NCI-H1105 (cell line): Measurements from ENCODE around the gene C4orf36.

ENCODE experiments used
- DNase-seq: peaks from one replicate; lab custom pipeline; 2025; lab: John Stamatoyannopoulos, UW

C4orf36 gene

DNA sequence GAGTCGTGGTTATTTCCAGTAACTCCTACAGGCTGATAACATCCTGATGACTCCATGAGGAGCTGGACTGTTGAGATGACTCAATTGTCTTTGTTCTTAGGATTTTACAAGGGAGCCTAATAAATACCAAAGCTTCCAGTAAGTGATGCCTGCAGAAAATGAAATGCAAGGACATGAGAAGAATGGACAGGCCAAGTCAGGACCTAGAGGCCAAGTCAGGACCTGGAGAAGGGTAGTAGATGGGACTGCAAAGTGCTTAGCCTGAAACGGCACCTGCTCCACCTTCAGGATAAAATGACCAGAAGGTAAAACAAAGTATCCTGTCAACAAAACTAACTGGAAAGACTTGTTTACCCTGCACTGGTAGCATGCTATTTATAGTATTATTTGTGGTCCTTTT, 36.6 kb downstream of the C4orf36 start:
- DNase-seq, result no peak

DNA sequence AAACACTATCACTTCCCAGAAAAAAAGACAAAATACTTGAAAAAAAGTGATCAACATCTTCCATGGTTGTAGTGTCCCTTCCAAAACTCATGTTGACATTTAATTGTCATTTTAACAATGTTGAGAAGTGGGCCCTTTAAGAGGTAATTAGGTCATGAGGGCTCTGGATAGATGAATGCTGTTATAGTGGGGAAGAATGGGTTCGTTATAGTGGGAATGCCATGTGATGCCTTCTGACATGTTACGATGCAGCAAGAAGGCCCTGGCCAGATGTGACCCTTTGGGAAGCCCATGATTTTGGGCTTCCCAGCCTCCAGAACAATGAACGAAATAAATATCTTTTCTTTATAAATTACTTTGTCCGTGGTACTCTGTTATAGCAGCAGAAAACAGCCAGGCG, 39.0 kb downstream of the C4orf36 start:
- no peak for DNase-seq

DNA sequence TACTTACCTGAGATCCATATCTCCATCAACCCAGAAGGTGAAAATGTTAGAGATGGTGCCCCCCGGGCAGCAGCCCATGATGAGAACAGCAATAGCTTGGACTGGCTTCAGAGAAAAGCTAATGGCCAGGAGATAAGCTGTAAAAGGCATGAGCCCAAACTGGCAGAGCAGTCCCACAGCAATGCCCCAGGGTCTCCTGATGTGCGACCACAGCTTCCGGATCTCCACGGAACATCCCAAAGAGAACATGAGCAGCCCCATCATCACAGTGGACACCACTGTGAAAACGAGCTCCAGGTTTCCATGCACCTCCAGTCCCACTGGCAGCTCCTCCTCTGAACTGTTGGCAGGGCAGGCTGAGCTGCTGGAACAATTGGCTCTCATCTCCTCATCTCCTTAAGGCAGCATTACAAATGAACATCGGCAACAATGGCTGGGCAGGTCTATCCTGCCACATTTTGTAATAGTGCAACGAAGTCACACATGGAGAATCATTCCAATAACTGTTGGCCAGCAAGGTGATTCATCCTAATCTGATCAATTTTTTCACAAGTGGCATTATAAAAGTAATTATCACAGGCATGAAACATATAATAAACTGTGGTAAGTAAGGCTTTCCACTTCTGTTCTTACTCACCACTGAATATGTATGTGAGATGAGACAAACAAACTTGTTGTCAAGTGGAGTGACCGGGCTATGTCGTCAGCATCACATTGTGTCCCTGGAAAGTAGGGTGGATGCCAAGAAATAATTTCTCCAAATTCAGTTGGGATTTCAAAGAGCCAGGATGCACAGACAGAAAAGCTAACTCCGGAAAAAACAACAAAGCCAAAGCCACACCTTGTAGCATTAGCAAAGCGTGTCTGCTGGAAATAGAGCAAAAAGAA, 43.2 kb downstream of the C4orf36 start, which contains the start of gene SLC10A6:
TSS of gene SLC10A6 (minus strand) at position 653 of the 888 bp plus-strand sequence. CDS start at position 384, 269 bp downstream.
- DNase-seq, result no peak

DNA sequence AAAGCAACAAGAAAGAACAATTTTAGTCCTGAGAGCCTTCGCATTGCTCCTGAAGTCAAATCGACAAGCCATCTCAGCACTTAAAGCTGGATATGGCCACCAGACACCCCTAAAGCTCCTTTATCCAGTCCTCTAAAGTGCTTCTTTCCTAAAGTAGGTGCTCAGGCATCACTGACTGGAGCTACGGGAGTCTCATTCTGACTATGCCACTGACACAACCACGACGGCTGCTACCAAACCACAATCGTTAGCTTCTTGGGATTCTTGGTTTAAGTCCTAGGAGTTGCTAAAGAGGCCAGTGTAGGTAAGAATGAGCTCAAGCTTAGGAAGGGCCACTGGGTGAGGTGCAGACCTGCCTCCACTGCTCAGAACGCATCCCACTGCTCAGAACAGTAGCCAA, 44.1 kb downstream of the C4orf36 start:
- DNase-seq, result no peak

DNA sequence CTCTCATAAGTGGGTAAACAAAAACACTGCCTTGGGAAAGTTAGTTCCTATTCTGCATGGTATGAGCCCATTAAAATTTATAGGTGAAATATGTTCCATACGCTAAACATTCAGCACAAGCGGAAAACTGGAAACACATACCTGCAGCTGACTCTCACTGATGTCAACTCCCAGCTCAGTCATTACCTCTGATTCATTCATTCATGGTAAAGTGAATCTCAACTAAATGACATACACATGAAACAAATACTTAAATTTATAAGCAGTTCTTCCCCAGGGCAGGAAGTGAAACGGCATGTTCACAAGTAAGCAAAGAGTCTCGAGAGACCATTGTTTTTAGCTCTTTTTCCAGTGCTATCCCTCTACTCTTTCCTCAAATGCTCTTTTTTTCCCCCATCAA, 44.7 kb downstream of the C4orf36 start:
- DNase-seq, result no peak

DNA sequence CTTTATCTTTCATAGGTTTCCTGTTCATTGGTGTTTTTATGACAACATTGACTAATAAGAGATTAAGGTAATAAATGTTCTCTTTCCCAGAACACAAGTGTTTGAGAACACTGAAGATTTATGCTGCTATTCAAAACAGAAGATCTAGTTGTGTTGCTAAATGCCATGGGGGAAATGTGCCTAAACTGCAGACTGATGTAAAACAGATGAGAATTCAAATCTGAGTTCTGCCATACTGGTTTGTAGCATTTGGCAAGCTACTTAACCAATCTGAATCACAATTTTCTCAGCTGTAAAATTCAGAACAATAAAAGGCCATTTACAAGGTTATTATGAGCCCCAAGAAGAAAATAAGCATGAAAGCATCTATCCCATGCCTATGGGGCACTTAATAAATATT, 45.3 kb downstream of the C4orf36 start:
- DNase-seq, result no peak

DNA sequence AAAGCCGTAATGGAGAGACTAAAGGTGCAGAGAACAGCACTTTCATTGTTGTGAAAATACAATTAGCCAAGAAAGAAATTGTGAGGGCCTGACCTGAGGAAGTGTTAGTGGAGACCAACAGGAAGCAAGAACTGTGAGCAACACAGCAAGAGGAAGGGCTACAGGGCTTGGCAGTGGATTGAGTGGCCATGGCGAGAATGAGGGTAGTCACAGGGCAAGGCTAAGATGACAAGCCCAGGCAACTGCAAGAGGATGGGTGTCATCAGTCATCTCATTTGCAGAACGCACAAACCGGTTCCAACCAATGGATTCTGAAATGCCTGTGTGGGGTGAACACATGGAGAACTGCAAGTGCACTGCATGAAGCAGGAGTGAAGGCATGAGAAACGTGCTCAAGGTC, 46.6 kb downstream of the C4orf36 start:
- DNase-seq, result no peak

DNA sequence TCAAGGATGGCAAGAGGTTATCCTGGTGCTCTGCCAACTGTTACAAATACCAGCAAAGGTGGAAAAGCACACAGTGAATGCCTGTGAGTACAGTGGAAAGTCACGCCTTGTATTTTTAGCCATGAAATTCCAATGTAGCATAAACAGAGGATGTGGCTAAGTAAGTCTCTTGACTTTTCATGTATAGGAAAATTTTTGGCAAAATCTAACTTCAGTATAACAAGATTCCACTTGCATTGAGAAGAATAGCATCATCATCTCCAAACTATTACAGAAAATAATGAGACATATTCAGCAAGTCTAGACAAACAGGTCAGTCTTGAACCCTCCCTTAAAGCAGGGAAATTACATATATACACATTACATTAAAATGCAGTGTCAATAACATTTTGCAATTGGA, 50.9 kb downstream of the C4orf36 start:
- no peak for DNase-seq

DNA sequence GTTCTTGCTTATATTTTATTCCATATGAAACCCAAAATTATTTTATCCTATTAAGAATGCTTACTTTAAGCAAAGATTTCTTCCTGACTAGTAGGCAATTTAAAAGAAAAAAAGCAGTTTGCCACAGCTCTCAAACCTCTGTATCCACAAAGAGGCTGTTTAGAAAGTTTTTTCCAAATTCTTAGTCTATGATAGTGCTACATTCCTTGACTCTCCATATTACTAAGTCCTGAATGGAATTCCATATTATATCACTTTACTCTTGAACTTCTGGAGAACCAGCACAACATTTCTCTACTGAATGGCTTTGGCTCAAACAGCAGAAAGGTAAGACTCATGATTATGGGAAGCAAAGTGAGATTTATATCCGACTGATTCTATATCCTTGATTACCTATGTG, 51.4 kb downstream of the C4orf36 start:
- DNase-seq, result no peak

DNA sequence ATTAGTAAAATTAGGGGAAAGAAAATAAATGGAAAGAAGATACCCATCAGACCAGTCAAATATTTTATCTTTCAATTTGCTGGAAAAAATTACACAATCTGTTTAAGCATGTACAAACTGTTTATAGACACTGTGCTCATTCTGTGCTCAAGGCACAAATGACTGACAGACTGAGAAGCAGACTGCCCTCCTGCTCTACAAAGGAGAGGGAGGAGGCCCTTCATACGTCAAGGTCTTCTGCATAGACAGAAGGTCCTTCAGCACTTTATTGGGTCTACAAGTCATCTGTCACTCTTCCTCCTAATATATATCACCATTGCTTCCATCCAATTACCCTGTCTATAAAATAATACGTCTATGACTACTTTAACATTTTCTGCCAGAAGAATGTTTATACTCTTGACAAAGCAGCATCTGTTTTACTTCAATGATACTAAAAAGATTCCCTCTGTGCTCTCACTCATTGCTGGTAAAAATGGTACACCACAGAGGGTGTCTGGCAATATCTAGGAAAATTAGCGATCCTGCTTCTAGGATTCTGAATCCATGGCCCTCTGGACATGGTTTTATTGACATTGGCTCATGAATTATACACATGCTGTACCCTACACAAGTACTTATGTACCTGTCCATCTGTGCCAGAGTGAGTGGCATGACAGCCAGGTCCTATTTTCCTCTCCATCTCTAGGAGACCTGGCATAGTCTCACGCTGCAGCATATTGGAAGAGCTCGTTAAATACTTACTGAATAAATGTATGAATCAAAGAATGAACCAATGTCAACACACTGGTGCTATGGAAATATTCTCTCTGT, 54.3 kb downstream of the C4orf36 start:
- no peak for DNase-seq

DNA sequence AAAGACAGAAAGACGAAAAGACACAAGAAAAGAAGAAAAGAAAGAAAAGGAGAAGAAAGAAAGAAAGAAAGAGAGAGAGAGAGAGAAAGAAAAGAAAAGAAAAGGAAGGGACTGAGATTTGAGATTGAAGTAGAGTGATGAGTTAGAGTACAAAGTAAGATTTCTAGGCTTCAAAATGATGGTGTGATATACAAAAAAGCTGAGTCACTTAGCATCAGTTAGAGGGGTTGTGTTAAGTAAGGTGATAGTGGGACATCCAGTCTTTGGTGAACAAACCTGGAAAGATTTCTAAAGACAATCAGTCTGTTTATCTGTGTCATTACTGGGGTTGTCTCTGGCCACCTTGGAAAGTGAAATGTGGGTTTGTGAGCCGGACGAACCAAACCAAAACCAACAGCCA, 56.5 kb downstream of the C4orf36 start:
- no peak for DNase-seq

DNA sequence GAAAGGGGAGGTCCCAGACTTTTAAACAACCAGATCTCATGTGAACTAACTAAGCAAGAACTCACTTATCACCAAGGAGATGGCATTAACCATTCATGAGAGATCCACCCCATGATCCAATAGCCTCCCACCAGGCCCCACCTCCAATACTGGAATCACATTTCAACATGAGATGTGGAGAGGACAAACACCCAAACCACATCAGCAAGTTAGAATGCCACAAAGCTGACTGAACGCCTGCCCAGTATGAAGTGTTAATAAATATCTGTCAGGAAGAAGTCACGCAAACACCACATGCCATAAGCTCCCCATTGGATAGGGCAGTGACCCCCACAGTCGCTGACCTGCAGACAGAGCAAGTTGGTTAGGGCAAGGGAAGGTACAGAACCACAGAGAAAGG, 57.3 kb downstream of the C4orf36 start:
- no peak for DNase-seq

DNA sequence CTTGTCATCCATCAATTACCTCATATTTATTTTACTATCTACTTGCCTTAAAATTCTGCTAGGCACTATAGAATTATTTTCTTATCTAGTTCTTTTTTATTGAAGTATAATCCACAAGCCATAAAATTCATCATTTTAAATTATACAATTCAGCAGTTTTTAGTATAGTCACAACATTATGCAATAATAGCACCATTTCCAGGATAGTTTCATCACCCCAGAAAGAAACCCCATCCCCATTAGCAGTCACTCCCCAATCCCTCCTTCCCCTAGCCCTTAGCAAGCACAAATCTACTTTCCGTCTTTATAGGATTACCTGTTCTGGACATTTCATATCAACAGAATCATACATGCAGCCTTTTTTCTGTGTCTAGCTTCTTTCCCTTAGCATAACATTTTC, 58.6 kb downstream of the C4orf36 start:
- DNase-seq, result no peak

DNA sequence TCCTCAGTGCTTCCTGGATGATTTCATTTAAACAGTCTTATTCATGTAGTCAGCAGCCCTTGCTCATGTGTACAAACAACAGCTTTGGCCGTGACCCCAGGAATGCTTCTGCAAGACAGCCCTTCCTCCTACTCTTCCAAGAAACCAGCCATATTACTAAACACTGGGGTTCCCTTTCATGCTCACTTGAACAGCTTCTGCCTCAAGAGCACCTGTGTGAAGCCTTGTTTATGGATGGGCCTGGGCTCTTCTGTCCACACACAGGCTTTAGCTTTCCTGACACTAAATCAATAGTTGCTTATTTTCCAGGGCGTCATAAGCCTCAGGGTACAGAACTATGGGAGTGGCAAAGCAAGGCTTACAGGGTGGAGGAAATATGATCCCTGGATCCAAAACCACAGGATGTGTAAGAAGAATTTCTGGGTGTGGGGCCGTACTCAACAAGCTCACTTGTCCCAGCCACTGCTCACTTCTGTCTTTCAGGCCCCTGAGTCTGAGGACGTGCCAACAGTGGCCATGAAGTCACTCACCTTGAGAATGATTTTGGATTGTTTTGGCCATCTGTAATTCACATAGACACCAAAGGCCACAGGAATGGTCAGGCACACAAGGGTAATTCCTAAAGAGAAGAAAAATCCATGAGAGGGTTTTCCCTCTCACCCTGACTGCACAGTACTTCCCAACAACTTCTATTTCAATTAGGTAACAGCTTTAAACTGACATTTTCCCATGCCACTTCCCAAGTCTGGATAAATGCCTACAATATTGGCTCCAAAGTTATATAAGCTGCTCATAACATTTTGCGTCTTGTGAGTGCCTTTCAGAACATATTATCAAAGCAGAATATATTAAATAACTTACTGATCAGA, 60.7 kb downstream of the C4orf36 start:
- no peak for DNase-seq
